Chondrocyte (in vitro differentiated cells): ENCODE results near the gene LYVE1. TPM values are rescaled to one million over a fixed set of nuclear protein-coding genes. Genes with fewer than 3 reads are reported as not detected.

Source experiments
- DNase-seq: peaks from one replicate; pipeline ENCODE4 v3.0.0; 2021; ENCODE audit warnings: mixed read lengths, low spot score
- H3K27ac Mint-ChIP-seq: one replicate; pipeline ENCODE4 v1.8.0; 2021; ENCODE audit warnings: mild to moderate bottlenecking, moderate library complexity, mixed read lengths; ENCODE audit not compliant: unreplicated experiment
- H3K27me3 Mint-ChIP-seq: 2 replicates; pipeline ENCODE4 v1.8.0; 2021; ENCODE audit warnings: low read depth, mixed read lengths
- H3K36me3 Mint-ChIP-seq: 2 replicates; pipeline ENCODE4 v1.8.0; 2021; ENCODE audit warnings: low read depth, mixed read lengths
- H3K4me1 Mint-ChIP-seq: 2 replicates; pipeline ENCODE4 v1.8.0; 2021; ENCODE audit warnings: low read depth, mild to moderate bottlenecking, mixed read lengths
- H3K4me3 Mint-ChIP-seq: one replicate; pipeline ENCODE4 v1.8.0; 2021; ENCODE audit warnings: mild to moderate bottlenecking, moderate library complexity, mixed read lengths; ENCODE audit not compliant: unreplicated experiment
- H3K9me3 Mint-ChIP-seq: 2 replicates; pipeline ENCODE4 v1.8.0; 2021; ENCODE audit warnings: low read depth, mixed read lengths
- CTCF ChIP-seq: fragments of 200-600 bp; sonication (generic); IDR thresholded peaks from 2 replicates; pipeline ENCODE4 v1.5.0; 2021; ENCODE audit warnings: antibody characterized with exemption, mild to moderate bottlenecking, moderate library complexity
- total RNA-seq: library from RNA; stranded (reverse); gene quantifications from 3 replicates; pipeline ENCODE4 v1.2.1, GENCODE V29; 2021

LYVE1 gene
- total RNA-seq, 1 donor from 2014 or later = 3.5 TPM

DNA sequence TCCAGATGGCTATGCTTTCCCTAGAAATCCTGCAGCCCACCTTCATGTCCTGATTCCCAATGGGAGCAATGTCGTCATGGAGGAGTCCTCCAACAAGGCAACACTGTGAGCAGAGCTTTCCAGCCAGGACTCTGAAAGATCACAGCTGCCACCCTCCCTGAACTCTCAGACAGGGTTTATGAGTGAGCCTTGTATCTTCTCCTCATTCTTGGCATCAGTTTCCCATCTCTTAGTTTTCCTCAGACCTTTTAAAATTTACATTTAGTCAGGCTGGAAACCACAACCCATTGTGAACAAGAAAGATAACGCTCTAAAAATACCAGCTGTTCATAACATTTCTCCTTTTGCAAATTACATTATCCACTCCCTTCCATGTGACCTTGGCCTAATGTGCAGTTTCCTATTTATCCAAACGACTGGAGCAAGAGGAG lies 15.6 kb upstream of the LYVE1 start:
- H3K4me3 Mint-ChIP-seq = no peak overlapping the region
- H3K27me3 Mint-ChIP-seq = no peaks in the 10 kb centered on the region
- H3K36me3 Mint-ChIP-seq = peaks cover 19% of the 10 kb centered on the region
- no peak for TF ChIP-seq CTCF
- DNase-seq = no peak
- no peaks in the 10 kb centered on the region for H3K9me3 Mint-ChIP-seq
- H3K27ac Mint-ChIP-seq = peak overlapping the region; percentile 88
- H3K4me1 Mint-ChIP-seq = peaks cover 56% of the 10 kb centered on the region

- no peak for TF ChIP-seq CTCF
- Mint-ChIP-seq H3K36me3 (peaks cover 29% of the 10 kb centered on the region), H3K9me3 (no peaks in the 10 kb centered on the region), H3K27ac (no peak overlapping the region), H3K4me1 (peaks cover 36% of the 10 kb centered on the region), H3K27me3 (no peaks in the 10 kb centered on the region), H3K4me3 (no peak overlapping the region)
- no peak for DNase-seq
These were observed 13.1 kb upstream of the LYVE1 start for GRCh38 chr11:10581481-10582019.

- no peak for DNase-seq
- H3K4me3 Mint-ChIP-seq = no peak overlapping the region
- H3K4me1 Mint-ChIP-seq = peaks cover 27% of the 10 kb centered on the region
- H3K27ac Mint-ChIP-seq = no peak overlapping the region
- no peaks in the 10 kb centered on the region for H3K9me3 Mint-ChIP-seq
- TF ChIP-seq CTCF = no peak
- no peaks in the 10 kb centered on the region for H3K27me3 Mint-ChIP-seq
- peaks cover 33% of the 10 kb centered on the region for H3K36me3 Mint-ChIP-seq
These were observed 12.2 kb upstream of the LYVE1 start for GRCh38 chr11:10580623-10581022.

DNA sequence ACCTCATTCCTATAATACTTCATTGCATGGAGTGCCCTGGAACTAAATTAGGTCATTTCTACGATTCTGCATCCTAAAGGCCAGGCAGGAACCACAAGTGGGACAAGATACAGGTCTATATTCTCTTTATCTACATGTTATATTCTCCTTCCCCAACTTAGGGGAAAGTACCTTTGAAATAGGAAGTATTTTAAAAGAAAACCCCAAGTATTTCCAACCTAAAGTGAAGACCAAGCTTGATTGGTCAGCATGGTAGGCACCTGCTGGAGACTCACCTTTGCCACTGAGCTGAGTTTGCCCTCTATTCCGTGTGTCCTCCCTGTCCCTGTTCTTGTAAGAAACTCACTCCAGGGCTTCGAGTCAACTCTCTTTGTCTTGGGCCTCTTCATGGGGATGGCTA lies 11.2 kb upstream of the LYVE1 start:
- H3K4me3 Mint-ChIP-seq = no peak overlapping the region
- no peak overlapping the region for H3K27ac Mint-ChIP-seq
- H3K27me3 Mint-ChIP-seq = no peaks in the 10 kb centered on the region

GRCh38 chr11:10576035-10576398 lies 7.6 kb upstream of the LYVE1 start:
- peaks cover 12% of the 10 kb centered on the region for H3K4me1 Mint-ChIP-seq
- no peak for DNase-seq

More for the DNA sequence above, 11.2 kb upstream of the LYVE1 start:
- no peak for DNase-seq
- peaks cover 35% of the 10 kb centered on the region for H3K36me3 Mint-ChIP-seq
- no peaks in the 10 kb centered on the region for H3K9me3 Mint-ChIP-seq
- TF ChIP-seq CTCF = no peak
- H3K4me1 Mint-ChIP-seq = peaks cover 19% of the 10 kb centered on the region

More at GRCh38 chr11:10576035-10576398, 7.6 kb upstream of the LYVE1 start:
- H3K9me3 Mint-ChIP-seq = no peaks in the 10 kb centered on the region
- H3K36me3 Mint-ChIP-seq = peaks cover 32% of the 10 kb centered on the region
- H3K4me3 Mint-ChIP-seq = no peak overlapping the region
- no peak overlapping the region for H3K27ac Mint-ChIP-seq
- no peak for TF ChIP-seq CTCF
- H3K27me3 Mint-ChIP-seq = no peaks in the 10 kb centered on the region
